Common myeloid progenitor, CD34-positive (primary cell): ENCODE results near the gene CAMTA1.
A peak's percentile ranks its signal among the peaks of the same experiment; 100 is the strongest.
"Not testable (repeated sequence)": the region's sequence is repeated elsewhere in the genome, so short reads cannot be mapped to it uniquely, and the experiment has no call there.

ENCODE experiments used
- CTCF ChIA-PET: fragments of 350-600 bp; sonication (Branson Sonifier 250); formaldehyde crosslinking; loops from one replicate; lab custom pipeline; 2021; ENCODE audit warnings: antibody characterized with exemption; lab: Charles Lee
- POLR2A ChIA-PET: fragments of 350-600 bp; sonication (Branson Sonifier 250); formaldehyde crosslinking; loops from one replicate; lab custom pipeline; 2021; ENCODE audit warnings: antibody characterized with exemption; lab: Charles Lee
- DNase-seq, 3 donors: peaks; one replicate each; pipeline versions ENCODE4 v3.0.0 to v3.0.0-alpha.2; 2013
- H3K27ac ChIP-seq, 2 experiments: 1 replicate in 1 of 2; 2 replicates in 1 of 2; pipeline ENCODE4 v1.7.0; 2013; ENCODE audit warnings: inconsistent platforms in 2 of 2, low read length in 2 of 2, mild to moderate bottlenecking in 2 of 2, low read depth in 1 of 2, moderate library complexity in 1 of 2; ENCODE audit not compliant: severe bottlenecking in 2 of 2, insufficient read depth in 1 of 2, poor library complexity in 1 of 2
- H3K27me3 ChIP-seq, 5 experiments: replicated peaks in 2 of 5; 1 replicate in 3 of 5; 2 replicates in 2 of 5; pipeline versions ENCODE4 v1.6.1 to v1.7.0; 2013; ENCODE audit warnings: low read length in 4 of 5, mild to moderate bottlenecking in 2 of 5, moderate library complexity in 2 of 5, inconsistent platforms in 1 of 5; ENCODE audit not compliant: insufficient read depth in 5 of 5, control insufficient read depth in 4 of 5
- H3K36me3 ChIP-seq, 4 experiments: 1 replicate in 2 of 4; 2 replicates in 2 of 4; pipeline versions ENCODE4 v1.6.1 to v1.7.0; 2013; ENCODE audit warnings: low read length in 3 of 4, control low read depth in 1 of 4, mild to moderate bottlenecking in 1 of 4; ENCODE audit not compliant: control insufficient read depth in 4 of 4, insufficient read depth in 4 of 4
- H3K4me1 ChIP-seq, 4 experiments: 1 replicate in 3 of 4; 2 replicates in 1 of 4; pipeline versions ENCODE4 v1.6.1 to v1.7.1; 2013; ENCODE audit warnings: low read length in 3 of 4, mild to moderate bottlenecking in 3 of 4, control low read depth in 1 of 4, inconsistent platforms in 1 of 4, moderate library complexity in 1 of 4; ENCODE audit not compliant: control insufficient read depth in 4 of 4, insufficient read depth in 4 of 4; ENCODE audit errors: control extremely low read depth in 1 of 4
- H3K4me3 ChIP-seq, 7 experiments: 1 replicate in 4 of 7; 2 replicates in 3 of 7; pipeline versions ENCODE4 v1.5.1 to v1.7.0; 2013; ENCODE audit warnings: mild to moderate bottlenecking in 7 of 7, low read length in 6 of 7, moderate library complexity in 6 of 7, inconsistent platforms in 2 of 7, low read depth in 2 of 7, control low read depth in 1 of 7; ENCODE audit not compliant: insufficient read depth in 4 of 7, control insufficient read depth in 1 of 7; ENCODE audit errors: extremely low read depth in 1 of 7
- H3K9me3 ChIP-seq, 5 experiments: 1 replicate in 4 of 5; 2 replicates in 1 of 5; pipeline versions ENCODE4 v1.6.1 to v1.7.1; 2013; ENCODE audit warnings: low read length in 4 of 5, mild to moderate bottlenecking in 2 of 5, inconsistent platforms in 1 of 5, low read depth in 1 of 5, moderate library complexity in 1 of 5; ENCODE audit not compliant: control insufficient read depth in 4 of 5, insufficient read depth in 2 of 5; ENCODE audit errors: control extremely low read depth in 1 of 5
- WGBS: methylation state at CpG from one replicate; pipeline ENCODE4 v1.1.5; 2013; ENCODE audit not compliant: insufficient coverage; 5-methylcytosine and 5-hydroxymethylcytosine counted together

CAMTA1 gene

GRCh38 chr1:7153464-7153863, 368.2 kb downstream of the CAMTA1 start:
- H3K27ac ChIP-seq, result no peak overlapping the region
- CTCF ChIA-PET, result no interaction called here
- no peaks in the 10 kb centered on the region for H3K36me3 ChIP-seq
- peaks cover 0 to 20% (median 9%) of the 10 kb centered on the region in 4 experiments for H3K4me1 ChIP-seq
- H3K4me3 ChIP-seq, result no peak overlapping the region
- POLR2A ChIA-PET, result no interaction called here
- no peak for DNase-seq
- WGBS, result 94% methylated on average over 8 of the region's 10 CpGs
- peaks cover 0 to 13% (median 5%) of the 10 kb centered on the region in 5 experiments for H3K27me3 ChIP-seq
- H3K9me3 ChIP-seq, result no peaks in the 10 kb centered on the region

DNA sequence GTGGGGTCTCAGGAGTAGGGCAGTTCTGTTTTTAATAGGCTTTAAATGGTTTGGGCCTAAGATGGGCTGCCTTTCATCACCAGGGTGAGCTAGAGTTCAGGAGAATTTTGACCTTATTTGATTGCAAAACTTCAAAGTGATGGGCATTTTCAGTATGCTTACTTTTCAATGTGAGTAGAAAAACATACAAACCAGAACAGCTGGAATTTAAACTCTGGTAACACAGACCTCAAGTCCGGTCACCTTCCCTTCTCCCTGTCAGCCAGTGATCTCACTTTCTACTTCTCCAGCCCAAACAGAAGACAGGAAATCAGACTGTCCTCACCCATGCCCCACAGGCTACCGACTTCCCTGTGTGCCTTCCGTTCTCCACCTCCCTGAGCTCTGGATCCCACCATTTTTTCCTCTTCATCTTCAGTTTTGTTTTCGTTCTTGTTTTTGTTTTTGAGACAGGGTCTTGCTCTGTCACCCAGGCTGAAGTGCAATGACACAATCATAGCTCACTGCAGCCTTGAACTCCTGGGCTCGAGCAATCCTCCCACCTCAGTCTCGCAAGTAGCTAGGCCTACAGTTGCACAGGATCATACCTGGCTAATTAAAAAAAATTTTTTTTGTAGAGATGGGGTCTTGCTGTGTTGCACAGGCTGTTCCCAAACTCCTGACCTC, 374.0 kb downstream of the CAMTA1 start:
- no peak for DNase-seq
- Histone ChIP-seq H3K9me3 (peaks cover 0 to 5% (median 0%) of the 10 kb centered on the region in 5 experiments), H3K4me3 (no peak overlapping the region), H3K27me3 (no peaks in the 10 kb centered on the region), H3K4me1 (peaks cover 0 to 8% (median 2%) of the 10 kb centered on the region in 4 experiments), H3K36me3 (no peaks in the 10 kb centered on the region), H3K27ac (no peak overlapping the region)
- POLR2A ChIA-PET, result interaction anchor here (0.7 kb wide), 1 partner anchor 115 kb away, joined by 3 read pairs; no protein-coding TSS in a partner anchor
- 83% methylated on average over 3 of the region's 6 CpGs for WGBS
- CTCF ChIA-PET, result no interaction called here

DNA sequence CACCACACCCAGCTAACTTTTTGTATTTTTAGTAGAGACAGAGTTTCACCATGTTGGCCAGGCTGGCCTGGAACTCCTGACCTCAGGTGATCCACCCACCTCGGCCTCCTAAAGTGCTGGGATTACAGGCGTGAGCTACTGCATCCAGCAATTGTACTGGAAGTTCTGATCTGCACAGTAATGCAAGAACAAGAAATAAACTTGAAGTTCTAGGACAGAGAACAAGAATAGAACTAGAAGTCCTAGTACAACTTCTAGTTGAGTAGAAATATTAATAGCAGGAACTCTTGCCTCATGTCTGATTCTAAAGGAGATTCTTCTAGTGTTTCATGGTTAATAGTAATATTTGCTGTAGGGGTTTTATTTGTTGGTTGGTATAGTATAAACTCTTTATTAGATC, 383.3 kb downstream of the CAMTA1 start:
- H3K4me1 ChIP-seq, DNase-seq, CTCF ChIA-PET, H3K4me3 ChIP-seq, POLR2A ChIA-PET, H3K36me3 ChIP-seq, H3K27me3 ChIP-seq, H3K9me3 ChIP-seq, H3K27ac ChIP-seq: not testable (repeated sequence)
- 95% methylated on average over 2 of the region's 2 CpGs for WGBS

- ChIA-PET CTCF (no interaction called here), POLR2A (no interaction called here)
- Histone ChIP-seq H3K4me1 (peaks cover 0 to 3% (median 0%) of the 10 kb centered on the region in 4 experiments), H3K9me3 (no peaks in the 10 kb centered on the region), H3K36me3 (no peaks in the 10 kb centered on the region), H3K27me3 (peaks cover 0 to 1% (median 0%) of the 10 kb centered on the region in 5 experiments), H3K27ac (no peak overlapping the region), H3K4me3 (no peak overlapping the region)
- WGBS, result 80% methylated on average over 1 of the region's 1 CpG
- DNase-seq, result no peak
Observed at GRCh38 chr1:7171168-7171567, 385.9 kb downstream of the CAMTA1 start.

DNA sequence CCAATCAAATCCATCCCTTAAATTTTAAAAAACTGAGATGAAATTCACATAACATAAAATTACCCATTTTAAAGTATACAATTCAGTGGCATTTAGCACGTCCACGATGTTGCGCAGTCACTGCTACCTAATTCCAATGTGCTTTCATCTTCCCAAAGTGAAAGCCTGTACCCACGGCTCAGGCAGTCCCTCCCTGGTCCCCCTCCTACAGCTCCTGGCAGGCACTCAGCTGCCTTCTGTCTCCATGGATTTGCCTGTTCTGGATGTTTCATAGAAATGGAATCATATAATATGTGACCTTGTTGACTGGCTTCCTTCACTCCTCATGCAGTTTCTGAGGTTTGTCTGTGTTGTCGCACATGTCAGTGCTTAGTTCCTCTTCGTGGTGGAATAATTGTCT, 386.3 kb downstream of the CAMTA1 start:
- POLR2A ChIA-PET, result no interaction called here

DNA sequence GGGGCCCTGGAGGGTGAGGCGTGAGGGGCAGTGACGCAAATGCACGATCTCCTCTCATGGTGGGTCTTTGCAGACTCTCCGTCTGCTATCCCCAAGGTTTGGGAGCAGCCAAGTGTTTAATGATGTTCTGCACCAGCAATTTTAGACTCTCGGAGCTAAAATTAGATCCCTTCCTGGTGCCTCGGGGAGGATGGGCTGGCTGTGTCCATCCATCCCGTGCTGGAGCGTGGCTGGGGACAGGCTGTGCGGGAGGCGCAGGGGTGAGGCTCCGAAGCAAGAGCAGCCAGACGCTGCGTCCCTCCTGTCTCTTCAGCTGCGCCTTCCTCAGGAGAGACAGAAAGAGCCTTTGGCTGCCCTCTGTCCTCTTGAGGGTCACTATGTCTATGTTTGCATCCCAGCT, 387.6 kb downstream of the CAMTA1 start:
- Histone ChIP-seq H3K4me3 (no peak overlapping the region), H3K4me1 (peaks cover 0 to 5% (median 0%) of the 10 kb centered on the region in 4 experiments), H3K27me3 (no peaks in the 10 kb centered on the region), H3K36me3 (no peaks in the 10 kb centered on the region), H3K27ac (no peak overlapping the region), H3K9me3 (peaks cover 0 to 5% (median 0%) of the 10 kb centered on the region in 5 experiments)
- WGBS, result 91% methylated on average over 14 of the region's 14 CpGs
- POLR2A ChIA-PET, result no interaction called here
- DNase-seq, result no peak
- CTCF ChIA-PET, result no interaction called here

More for the DNA sequence above, 386.3 kb downstream of the CAMTA1 start:
- Histone ChIP-seq H3K27me3 (peaks cover 0 to 1% (median 0%) of the 10 kb centered on the region in 5 experiments), H3K27ac (no peak overlapping the region), H3K9me3 (no peaks in the 10 kb centered on the region), H3K4me1 (peaks cover 0 to 5% (median 0%) of the 10 kb centered on the region in 4 experiments), H3K36me3 (no peaks in the 10 kb centered on the region), H3K4me3 (no peak overlapping the region)
- CTCF ChIA-PET, result no interaction called here
- peak in 1 of 3 donors; percentile 31 for DNase-seq
- WGBS, result 69% methylated on average over 5 of the region's 6 CpGs

DNA sequence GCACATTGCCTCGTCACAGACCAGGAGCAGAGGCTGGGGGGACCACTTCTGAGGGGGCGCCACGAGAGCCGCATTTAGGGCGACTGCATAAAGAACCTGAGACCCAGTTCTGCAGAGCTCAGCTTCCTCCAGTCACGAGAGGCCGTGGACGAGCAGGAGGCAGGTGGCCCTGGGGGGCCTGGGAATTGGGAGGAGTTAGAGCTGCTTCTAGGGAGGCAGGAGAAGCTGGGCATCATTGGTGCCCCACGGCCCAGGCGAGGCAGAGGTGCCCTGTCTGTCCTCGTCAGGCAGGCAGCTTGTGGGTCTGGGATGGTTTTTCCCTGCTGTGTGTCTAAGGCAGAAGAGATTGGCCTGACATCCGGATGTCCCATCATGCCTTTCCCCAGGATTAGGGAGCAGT, 389.3 kb downstream of the CAMTA1 start:
- Histone ChIP-seq H3K4me1 (peaks cover 0 to 5% (median 0%) of the 10 kb centered on the region in 4 experiments), H3K27ac (no peak overlapping the region), H3K9me3 (peaks cover 0 to 5% (median 0%) of the 10 kb centered on the region in 5 experiments), H3K4me3 (no peak overlapping the region), H3K36me3 (no peaks in the 10 kb centered on the region), H3K27me3 (peaks cover 0 to 2% (median 0%) of the 10 kb centered on the region in 5 experiments)
- 97% methylated on average over 11 of the region's 12 CpGs for WGBS
- no peak for DNase-seq
- CTCF ChIA-PET, result interaction anchor here (1.0 kb wide), 1 partner anchor 9 kb away, joined by 3 read pairs; no protein-coding TSS in a partner anchor
- POLR2A ChIA-PET, result no interaction called here
